GM12873 (cell line): ENCODE results near the gene BTBD16.

Experiments
- CTCF ChIP-seq: IDR thresholded peaks from 2 replicates; pipeline ENCODE4 v1.5.1; 2012; ENCODE audit warnings: low read depth, mild to moderate bottlenecking, moderate library complexity, low read length, control low read depth; ENCODE audit not compliant: insufficient read depth; ENCODE audit errors: missing control alignments

The BTBD16 gene

GRCh38 chr10:122331615-122332446 lies 60.7 kb downstream of the BTBD16 start:
- TF ChIP-seq CTCF, result no peak

- TF ChIP-seq CTCF, result no peak
These were observed 61.9 kb downstream of the BTBD16 start for GRCh38 chr10:122333037-122333436.

- TF ChIP-seq CTCF, result no peak
These were observed 65.2 kb downstream of the BTBD16 start for GRCh38 chr10:122336332-122336731.

GRCh38 chr10:122336961-122337360 lies 65.9 kb downstream of the BTBD16 start:
- TF ChIP-seq CTCF, result no peak

GRCh38 chr10:122338609-122339441 lies 67.7 kb downstream of the BTBD16 start:
- no peak for TF ChIP-seq CTCF

- TF ChIP-seq CTCF, result no peak
These were observed 70.2 kb downstream of the BTBD16 start for GRCh38 chr10:122341141-122341810.
